ENCODE results near the gene LGALS1.

DNA sequence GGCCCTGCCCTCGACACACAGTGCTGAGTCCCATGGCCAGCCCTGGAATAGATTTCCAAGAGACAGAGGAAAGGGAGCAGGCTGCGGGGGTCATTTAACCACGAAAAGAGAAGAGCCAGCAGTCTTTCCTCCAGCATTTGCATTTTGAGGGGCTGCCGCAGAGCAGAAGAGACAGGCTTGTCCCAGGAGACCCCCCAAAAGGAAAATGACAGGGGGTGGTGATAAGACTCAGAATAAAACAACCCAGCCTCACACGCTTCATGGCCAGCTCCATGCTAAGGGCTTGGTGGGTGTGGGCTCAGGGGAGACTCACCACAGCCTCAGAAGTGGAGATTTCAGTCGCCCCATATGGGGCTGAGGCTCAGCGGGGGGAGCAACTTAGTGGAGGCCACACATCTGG is 38.3 kb downstream of the LGALS1 start:
- no peak for TF ChIP-seq CTCF (IDR thresholded peaks at IDR 0.05)
- TF ChIP-seq POLR2A (IDR thresholded peaks at IDR 0.05), result no peak

All from lower leg skin (tissue), 3 donors.